Muscle of arm (tissue), 12 donors: ENCODE results near the gene RASGRF1. TPM values are rescaled to one million over a fixed set of nuclear protein-coding genes. Genes with fewer than 3 reads are reported as not detected.
"Not testable (repeated sequence)": the region's sequence is repeated elsewhere in the genome, so short reads cannot be mapped to it uniquely, and the experiment has no call there.

Source experiments
- DNase-seq: peaks from one replicate; pipeline ENCODE4 v3.0.0-alpha.2; 2013
- polyA plus RNA-seq, 12 donors: library from polyadenylated mRNA; unstranded; fragments of 120-200 nt; gene quantifications; one replicate each; pipeline ENCODE4 v1.2.1, GENCODE V29; 2013; ENCODE audit not compliant: insufficient read length in 12 of 12

Gene RASGRF1
- polyA plus RNA-seq, 12 donors: 0.11 to 0.80 (median 0.32) TPM; not detected in 2

DNA sequence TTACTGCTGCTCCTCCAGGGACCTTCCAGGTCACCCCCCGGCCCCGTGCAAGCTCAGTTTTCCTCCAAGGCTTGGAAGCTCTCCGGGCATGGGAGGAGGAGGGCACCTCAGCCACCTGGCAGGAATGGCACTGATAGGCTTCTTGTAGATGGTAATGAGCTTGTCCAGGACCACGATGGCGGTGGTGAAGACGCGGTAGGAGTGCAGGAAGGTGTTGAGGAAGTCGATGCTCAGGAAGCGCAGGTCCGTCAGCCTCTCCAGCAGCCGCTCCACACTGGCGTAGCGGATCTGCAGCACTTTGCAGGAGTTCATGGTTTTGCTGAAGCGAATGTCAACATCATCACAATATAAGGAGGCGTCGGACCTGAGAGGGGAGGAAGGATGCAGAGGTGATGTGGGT is 84.5 kb downstream of the RASGRF1 start:
- no peak for DNase-seq

GRCh38 chr15:79004336-79004735 is 86.2 kb downstream of the RASGRF1 start:
- DNase-seq: no peak

- no peak for DNase-seq
These were observed 86.7 kb downstream of the RASGRF1 start for GRCh38 chr15:79003896-79004295.

GRCh38 chr15:79003301-79003700 is 87.3 kb downstream of the RASGRF1 start:
- DNase-seq: no peak

- DNase-seq: no peak
These were observed 88.0 kb downstream of the RASGRF1 start for GRCh38 chr15:79002581-79002980.

DNA sequence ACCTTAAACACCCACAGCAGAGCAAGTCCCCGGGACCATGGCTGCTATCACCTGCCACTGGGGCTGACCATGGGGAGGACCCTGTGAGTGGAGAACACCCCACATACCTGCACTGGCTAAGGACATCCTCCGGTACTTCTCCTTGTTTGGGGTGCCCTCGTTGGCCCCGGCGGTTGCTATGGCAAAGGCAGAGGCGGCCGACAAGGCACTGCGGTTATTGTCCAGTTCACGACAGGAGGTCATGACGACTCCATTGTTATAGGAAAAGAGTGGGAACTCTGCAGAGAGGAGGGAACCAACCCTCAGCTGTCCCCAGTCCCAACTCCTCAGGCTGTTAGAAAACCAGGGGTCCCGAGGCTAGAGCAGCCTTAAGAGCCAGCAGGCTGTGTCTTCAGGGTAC is 90.9 kb downstream of the RASGRF1 start:
- no peak for DNase-seq

DNA sequence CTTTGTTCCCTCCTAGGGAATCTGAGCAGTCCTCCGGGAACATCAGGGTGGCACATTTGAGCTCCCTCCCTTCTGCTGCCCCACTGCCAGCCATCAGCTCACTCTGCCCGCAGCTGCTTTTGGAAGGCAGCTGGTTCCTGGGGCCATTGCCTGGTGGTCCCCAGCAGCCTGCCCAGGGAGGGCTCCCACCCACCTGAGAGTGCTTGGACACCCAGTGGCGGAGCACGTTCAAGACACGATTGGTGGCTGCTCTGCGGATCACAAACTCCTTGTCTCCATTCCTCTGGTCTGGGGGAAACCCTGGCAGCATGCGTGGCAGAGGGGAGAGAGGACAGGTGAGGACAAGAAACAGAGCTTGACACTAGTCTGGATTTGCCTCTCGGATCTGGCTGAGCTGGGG is 92.1 kb downstream of the RASGRF1 start:
- DNase-seq: no peak

- no peak for DNase-seq
These were observed 92.5 kb downstream of the RASGRF1 start for GRCh38 chr15:78997981-78998499.

DNA sequence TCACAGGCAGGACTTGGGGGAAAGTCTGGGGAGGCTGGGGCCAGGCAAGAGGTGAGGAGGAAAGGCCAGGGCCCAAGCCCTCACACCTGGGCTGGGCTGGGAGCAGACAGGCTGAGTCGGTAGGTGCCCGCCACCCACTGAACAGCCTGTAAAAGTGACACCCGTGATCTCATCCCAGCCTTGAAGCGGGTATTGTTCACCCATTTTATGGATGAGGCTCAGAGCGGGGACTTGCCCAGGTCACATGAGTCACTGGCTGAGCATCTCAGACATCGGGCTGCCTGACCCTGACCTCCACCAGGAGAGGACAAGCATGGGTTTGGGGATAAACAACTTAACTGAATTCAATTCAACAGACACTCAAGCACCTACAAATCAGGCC is 93.7 kb downstream of the RASGRF1 start:
- DNase-seq: no peak

GRCh38 chr15:78995921-78996893 is 94.4 kb downstream of the RASGRF1 start:
- no peak for DNase-seq

DNA sequence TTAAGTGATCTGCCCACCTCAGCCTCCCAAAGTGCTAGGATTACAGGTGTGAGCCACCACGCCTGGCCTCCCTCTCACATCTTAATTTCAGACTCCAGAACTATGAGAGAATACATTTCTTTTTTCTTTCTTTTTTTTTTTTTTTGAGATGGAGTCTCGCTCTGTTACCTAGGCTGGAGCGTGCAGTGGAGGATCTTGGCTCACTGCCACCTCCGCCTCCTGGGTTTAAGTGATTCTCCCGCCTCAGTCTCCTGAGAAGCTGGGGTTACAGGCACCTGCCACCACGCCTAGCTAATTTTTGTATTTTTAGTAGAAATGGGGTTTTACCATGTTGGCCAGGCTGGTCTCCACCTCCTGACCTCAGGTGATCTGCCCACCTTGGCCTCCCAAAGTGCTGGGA is 95.4 kb downstream of the RASGRF1 start:
- not testable (repeated sequence) for DNase-seq

DNA sequence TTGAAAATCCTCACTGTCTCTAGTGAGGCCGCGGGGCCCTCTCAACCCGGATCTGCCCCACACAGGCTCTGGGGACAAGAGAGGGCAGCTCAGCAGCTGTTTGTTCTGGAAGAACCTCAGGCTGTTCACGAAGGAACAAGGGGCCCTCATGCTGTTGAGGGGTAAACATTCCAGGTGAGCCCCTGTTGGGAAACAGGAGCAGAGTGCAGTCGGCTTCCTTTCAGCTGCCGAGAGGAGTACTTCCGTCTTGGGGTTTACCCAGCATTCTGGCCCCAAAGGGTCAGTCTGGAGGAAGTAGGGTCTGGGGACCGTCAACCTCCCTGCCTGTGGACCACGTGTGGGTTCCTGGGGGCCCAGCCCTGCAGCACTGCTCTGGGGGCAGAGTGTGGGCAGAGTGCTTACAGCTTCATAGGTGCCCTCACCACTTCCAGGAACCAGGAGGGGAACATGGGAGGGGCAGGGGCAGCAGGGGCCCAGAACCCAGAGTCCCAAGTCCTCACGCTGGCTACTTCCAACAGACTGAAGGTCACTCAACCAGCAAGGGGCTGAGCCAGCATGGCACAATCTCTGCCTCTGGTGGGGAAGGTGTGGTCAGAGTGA is 96.5 kb downstream of the RASGRF1 start:
- DNase-seq: no peak

DNA sequence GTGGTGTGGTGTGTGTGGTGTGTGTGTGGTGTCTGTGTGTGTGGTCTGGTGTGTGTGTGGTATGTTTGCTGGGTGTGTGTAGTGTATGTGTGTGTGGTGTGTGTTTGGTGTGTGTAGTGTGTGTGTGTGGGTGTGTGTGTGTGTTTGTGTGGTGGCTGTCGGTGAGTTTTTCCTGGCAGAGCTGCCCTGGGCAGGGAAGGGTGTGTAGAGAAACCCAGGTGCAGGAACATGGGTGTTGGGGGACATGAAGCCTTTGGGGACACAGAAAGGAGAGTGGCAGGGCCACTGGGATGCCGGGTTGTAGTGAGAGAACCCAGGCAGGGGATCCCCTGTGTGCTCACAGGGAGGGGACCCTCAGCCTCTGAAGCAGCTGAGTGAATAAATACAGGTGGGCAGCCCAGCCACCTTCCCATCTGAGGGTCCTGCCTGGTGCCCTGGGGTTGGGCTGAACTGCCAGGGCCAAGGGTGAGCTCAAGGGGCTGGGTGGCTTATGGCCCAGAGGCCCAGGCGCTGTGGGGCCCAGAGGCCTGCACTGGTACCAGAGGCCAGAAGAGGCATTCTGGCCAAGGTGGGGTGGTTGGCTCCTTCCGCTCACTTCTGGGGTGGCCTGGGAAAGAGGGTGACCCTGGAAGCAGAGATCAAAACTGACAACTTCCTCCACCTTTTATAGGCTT is 97.2 kb downstream of the RASGRF1 start:
- no peak for DNase-seq

- no peak for DNase-seq
These were observed 97.9 kb downstream of the RASGRF1 start for GRCh38 chr15:78992416-78993256.

GRCh38 chr15:78991879-78992278 is 98.7 kb downstream of the RASGRF1 start:
- DNase-seq: no peak

DNA sequence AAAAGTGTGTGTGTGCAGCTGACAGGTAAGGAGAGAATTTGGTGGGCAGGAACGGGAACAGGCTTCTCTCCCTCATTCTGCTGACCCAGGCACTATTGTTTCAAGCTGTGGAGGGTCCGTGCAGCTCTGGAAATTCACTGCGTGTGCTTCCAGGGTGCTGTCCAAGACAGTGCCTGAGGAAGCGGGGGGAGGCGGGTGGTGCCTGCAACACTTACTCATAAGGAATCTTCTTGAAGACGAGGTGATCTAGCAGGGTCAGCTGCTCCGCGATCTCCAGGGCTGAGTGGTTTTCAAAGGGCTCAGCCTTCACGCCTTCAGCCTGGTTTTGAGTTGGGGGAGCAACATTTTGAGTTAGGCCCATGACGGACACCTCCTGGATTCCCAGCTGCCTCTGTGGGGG is 99.1 kb downstream of the RASGRF1 start:
- DNase-seq: no peak

DNA sequence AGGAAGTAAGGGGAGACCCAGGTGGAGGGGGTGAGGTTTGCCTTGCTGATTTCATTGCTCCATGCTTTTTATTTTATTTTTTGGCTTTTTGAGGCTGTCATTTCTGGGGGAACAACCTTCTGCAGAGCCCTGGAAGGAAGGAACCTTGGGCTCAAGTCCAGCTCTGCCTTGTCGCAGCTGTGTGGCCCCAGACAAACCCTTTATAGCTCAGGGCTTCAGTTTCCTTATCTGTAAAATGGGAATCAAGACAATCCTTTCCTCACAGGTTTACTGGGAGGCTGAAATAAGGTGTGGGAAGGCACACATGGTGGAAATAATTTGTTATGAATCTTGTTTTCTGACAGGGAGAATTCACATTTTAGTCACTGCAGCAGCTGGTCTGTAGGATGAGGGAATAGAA is 100.3 kb downstream of the RASGRF1 start:
- no peak for DNase-seq

- DNase-seq: no peak
These were observed 100.8 kb downstream of the RASGRF1 start for GRCh38 chr15:78989701-78990240.

GRCh38 chr15:78988361-78988911 is 102.1 kb downstream of the RASGRF1 start:
- DNase-seq: no peak

- DNase-seq: no peak
These were observed 102.8 kb downstream of the RASGRF1 start for GRCh38 chr15:78987556-78988360.
